Camera-type eye (tissue), 1 donor: ENCODE measurements around the gene KSR2. TPM values are rescaled to one million over a fixed set of nuclear protein-coding genes. Genes with fewer than 3 reads are reported as not detected.

ENCODE experiments used
- total RNA-seq: library from RNA; depleted of rRNA; stranded (reverse); fragments of >200 nt; gene quantifications from one replicate; pipeline ENCODE4 v1.2.3, GENCODE V29; 2014

The KSR2 gene
- total RNA-seq: 2.0 TPM

DNA sequence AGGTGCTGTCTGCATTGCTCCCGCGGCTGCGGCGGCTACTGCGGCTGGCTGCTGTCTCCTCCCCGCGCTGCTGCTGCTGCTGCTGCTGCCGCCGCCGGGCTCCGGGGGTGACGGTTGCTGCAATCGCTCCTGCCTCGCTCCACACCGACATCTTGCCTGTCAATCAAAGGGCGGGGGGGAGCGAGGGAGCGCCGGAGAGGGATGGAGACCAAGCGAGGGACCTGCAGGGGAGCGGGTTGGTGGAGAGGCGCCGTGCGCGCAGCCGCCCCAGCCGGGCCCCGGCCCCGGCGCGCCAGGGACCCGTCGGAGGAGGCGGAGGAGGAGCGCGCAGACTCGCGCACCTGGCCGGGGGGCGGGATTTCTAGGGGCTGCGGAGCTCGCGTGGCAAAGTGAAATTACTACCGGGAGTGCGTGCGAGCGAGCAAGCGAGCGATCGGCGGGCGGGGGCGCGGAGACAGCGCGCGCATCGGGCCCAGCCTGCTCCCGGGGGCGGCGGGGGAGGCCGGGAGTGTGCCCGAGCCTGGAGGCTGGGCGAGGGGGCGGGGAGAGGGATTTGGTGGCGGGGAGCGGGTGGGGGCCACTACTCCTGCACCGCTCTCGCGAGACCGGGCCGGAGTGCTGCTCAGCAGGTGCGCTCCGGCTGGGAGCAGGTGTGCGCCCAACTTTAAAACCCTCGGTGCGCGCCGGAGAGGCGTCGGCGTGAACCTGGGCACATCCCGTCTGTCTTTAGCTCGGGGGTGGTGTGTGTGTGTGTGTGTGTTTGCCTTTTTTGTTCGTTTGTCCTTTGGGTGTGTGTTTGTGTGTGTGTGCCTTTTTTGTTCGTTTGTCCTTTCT lies at the start of gene KSR2:
Gene KSR2, minus strand, starts transcription at position 165 of the 834 bp plus-strand sequence. CDS start 735 bp downstream, outside the sequence.

DNA sequence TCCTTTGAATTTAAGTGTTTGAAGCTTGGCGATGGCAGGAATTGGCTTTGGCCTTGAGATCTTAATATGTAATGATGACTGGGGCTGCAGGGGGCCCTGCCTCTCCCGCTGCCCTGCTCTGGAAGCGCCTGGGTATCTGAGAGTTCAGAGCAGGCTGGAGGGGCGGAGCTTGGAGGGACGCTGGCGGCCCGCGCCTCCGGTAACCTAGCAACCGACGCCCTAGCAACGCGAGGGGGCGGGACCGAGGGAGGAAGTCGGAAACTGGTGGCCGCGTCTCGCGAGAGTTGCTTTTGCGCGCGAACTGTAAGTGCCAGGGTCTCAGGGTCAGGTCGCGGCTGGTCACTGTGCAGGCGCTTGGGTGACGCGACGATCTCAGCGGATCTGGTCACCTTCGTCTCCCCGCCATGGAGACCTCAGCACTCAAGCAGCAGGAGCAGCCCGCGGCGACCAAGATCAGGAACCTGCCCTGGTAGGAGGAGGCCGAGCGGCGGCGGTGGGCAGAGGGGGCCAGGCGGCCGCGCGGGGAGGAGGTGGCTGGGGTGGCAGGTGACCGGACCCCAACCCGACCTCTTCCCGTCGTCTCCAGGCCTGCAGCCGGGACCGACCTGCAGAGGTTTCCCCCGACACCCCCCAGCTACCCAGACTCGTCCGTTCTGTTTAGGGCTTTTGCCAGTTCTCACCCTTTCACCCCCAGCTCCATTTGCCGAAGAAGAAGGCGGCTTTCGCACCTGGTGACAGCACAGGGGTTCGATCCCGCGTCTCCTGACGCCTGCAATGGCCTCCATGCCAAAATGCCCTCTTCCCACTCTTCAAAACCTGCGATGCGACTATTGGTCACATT lies 47.9 kb upstream of the KSR2 start, which contains the start of gene RFC5:
Gene RFC5, plus strand, starts transcription at position 280 of the 841 bp plus-strand sequence. Its CDS starts 125 bp downstream, at position 405.

Other genes starting within 250 kb of the KSR2 start
- 32.2 TPM for gene RFC5, start 47.7 kb upstream of the KSR2 start, total RNA-seq
- gene WSB2, start 92.2 kb upstream of the KSR2 start, total RNA-seq: 73.3 TPM
- 37.6 TPM for gene VSIG10, start 135.0 kb upstream of the KSR2 start, total RNA-seq
- 314 TPM for gene PEBP1, start 167.1 kb upstream of the KSR2 start, total RNA-seq